Sigmoid colon (tissue), 7 donors: ENCODE measurements around the gene ZNF480. TPM values are rescaled to one million over a fixed set of nuclear protein-coding genes. Genes with fewer than 3 reads are reported as not detected.
A peak's percentile ranks its signal among the peaks of the same experiment; 100 is the strongest.

ENCODE experiments used
- DNase-seq: peaks from one replicate; pipeline ENCODE4 v3.0.0-alpha.2; 2019
- H3K27ac ChIP-seq, 4 donors: fragments of 200-600 bp; sonication (generic); one replicate each; pipeline ENCODE4 v1.5.1; 2016 to 2019; ENCODE audit warnings: mild to moderate bottlenecking in 1 of 4
- H3K27me3 ChIP-seq, 3 donors: fragments of 200-600 bp; sonication (generic); one replicate each; pipeline ENCODE4 v1.5.1; 2019; ENCODE audit warnings: mild to moderate bottlenecking in 1 of 3
- H3K36me3 ChIP-seq, 4 donors: fragments of 200-600 bp; sonication (generic); one replicate each; pipeline ENCODE4 v1.5.1; 2016 to 2019
- H3K4me1 ChIP-seq, 4 donors: fragments of 200-600 bp; sonication (generic); one replicate each; pipeline ENCODE4 v1.5.1; 2017 to 2019
- H3K4me3 ChIP-seq, 4 donors: fragments of 200-600 bp; sonication (generic); one replicate each; pipeline ENCODE4 v1.5.1; 2017 to 2019; ENCODE audit warnings: mild to moderate bottlenecking in 2 of 4, moderate library complexity in 1 of 4
- H3K9me3 ChIP-seq, 4 donors: fragments of 200-600 bp in 3 of 4; sonication (generic) in 3 of 4; one replicate each; pipeline versions ENCODE4 v1.5.1 to v1.6.1; 2013 to 2019
- EP300 ChIP-seq, 4 donors: sonication (generic); formaldehyde crosslinking; IDR thresholded peaks; one replicate each; pipeline ENCODE4 v1.6.1; 2017; ENCODE audit warnings: antibody characterized with exemption in 4 of 4
- POLR2A ChIP-seq, 2 donors: fragments of 450-650 bp; IDR thresholded peaks; one replicate each; pipeline ENCODE4 v1.6.1; 2016; ENCODE audit warnings: antibody characterized with exemption in 2 of 2, mild to moderate bottlenecking in 2 of 2, moderate library complexity in 2 of 2
- POLR2AphosphoS5 ChIP-seq, 4 donors: sonication (generic); formaldehyde crosslinking; IDR thresholded peaks; one replicate each; pipeline ENCODE4 v1.6.1; 2017; ENCODE audit warnings: antibody characterized with exemption in 4 of 4
- WGBS, 2 donors: extraction: QIAGEN DNeasy Blood & Tissue Kit; methylation state at CpG; one replicate each; pipeline ENCODE4 v1.1.7; 2013; 5-methylcytosine and 5-hydroxymethylcytosine counted together
- intact Hi-C: fragments of 100-400 bp; cut with DNase I; formaldehyde crosslinking; loops from one replicate; pipeline ENCODE4 v1.15.1; 2023
- polyA plus RNA-seq, 3 donors: library from polyadenylated mRNA; stranded (reverse); fragments of 200-250 nt; gene quantifications; one replicate each; pipeline ENCODE4 v1.2.3, GENCODE V29; 2013
- small RNA-seq, 3 donors: library from RNA; depleted of rRNA; stranded (forward); fragments of <200 nt; gene quantifications; one replicate each; pipeline ENCODE3, GENCODE V24; 2016
- total RNA-seq, 4 donors: library from RNA; depleted of rRNA; stranded (reverse); fragments of >200 nt; gene quantifications; one replicate each; pipeline ENCODE4 v1.1.0, GENCODE V29; 2016
- TF ChIP-seq, protein P1 (sequence below), 4 experiments: fragments of 450-650 bp in 3 of 4; fragments of 200-600 bp in 1 of 4; IDR thresholded peaks; one replicate each; pipeline ENCODE4 v1.5.1; 2016 to 2019; ENCODE audit warnings: antibody characterized with exemption in 4 of 4, mild to moderate bottlenecking in 3 of 4, moderate library complexity in 2 of 4
- donor health status: healthy with polysubstance abuse.
- donor health status: Bipolar disorder and iron deficiency.
- donor health status: healthy.

ZNF480 gene
- total and polyA plus RNA-seq, 7 donors: 3.5 to 11.2 (median 7.5) TPM

DNA sequence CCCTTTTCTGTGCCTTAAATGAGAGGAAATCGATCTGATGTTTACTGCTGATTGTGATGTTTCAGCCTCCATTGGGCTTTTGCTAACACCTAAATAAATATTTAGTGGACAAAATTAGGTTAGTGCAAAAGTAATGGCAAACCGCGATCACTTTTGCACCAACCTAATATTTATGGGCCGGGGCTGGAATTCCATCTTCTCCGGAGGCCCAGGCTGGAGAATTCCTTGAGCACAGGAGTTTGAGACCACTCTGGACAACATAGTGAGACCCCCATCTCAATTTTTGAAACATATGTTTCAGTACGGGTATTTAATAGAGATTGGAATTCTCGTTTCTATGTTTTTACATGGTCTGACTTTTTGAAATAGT is 73.4 kb downstream of the ZNF480 start:
- 39 to 57% methylated on average over 7 of the region's 7 CpGs for WGBS, 2 donors
- peak overlapping the region; percentile 90 to 95 (median 90) for H3K27ac ChIP-seq
- TF ChIP-seq POLR2AphosphoS5 (IDR thresholded peaks at IDR 0.05) (no peak), EP300 (IDR thresholded peaks at IDR 0.05) (no peak), POLR2A (IDR thresholded peaks at IDR 0.05) (no peak)
- TF ChIP-seq, protein P1, sequence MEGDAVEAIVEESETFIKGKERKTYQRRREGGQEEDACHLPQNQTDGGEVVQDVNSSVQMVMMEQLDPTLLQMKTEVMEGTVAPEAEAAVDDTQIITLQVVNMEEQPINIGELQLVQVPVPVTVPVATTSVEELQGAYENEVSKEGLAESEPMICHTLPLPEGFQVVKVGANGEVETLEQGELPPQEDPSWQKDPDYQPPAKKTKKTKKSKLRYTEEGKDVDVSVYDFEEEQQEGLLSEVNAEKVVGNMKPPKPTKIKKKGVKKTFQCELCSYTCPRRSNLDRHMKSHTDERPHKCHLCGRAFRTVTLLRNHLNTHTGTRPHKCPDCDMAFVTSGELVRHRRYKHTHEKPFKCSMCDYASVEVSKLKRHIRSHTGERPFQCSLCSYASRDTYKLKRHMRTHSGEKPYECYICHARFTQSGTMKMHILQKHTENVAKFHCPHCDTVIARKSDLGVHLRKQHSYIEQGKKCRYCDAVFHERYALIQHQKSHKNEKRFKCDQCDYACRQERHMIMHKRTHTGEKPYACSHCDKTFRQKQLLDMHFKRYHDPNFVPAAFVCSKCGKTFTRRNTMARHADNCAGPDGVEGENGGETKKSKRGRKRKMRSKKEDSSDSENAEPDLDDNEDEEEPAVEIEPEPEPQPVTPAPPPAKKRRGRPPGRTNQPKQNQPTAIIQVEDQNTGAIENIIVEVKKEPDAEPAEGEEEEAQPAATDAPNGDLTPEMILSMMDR (IDR thresholded peaks at IDR 0.05): no peak
- DNase-seq: no peak
- peaks cover 9 to 42% (median 31%) of the 10 kb centered on the region in 4 donors for H3K36me3 ChIP-seq
- intact Hi-C loops: loop anchor here (1.0 kb wide), 1 partner anchor 27 kb away; the partner anchor contains the start of gene ZNF528
- peaks cover 4 to 30% (median 13%) of the 10 kb centered on the region in 4 donors for H3K9me3 ChIP-seq
- H3K4me3 ChIP-seq: peak overlapping the region; percentile 64 to 79 (median 71)
- H3K4me1 ChIP-seq: peaks cover 0 to 8% (median 4%) of the 10 kb centered on the region in 4 donors
- no peaks in the 10 kb centered on the region for H3K27me3 ChIP-seq

Small RNAs within 50 kb of the gene (small RNA-seq; reads per million reads assigned to genes)
- gene MIR643 (0 reads per million in 3 donors), gene RF00019 (0 reads per million in 3 donors)

Other genes starting within 250 kb of the ZNF480 start
- gene ZNF432, start 248.3 kb upstream of the ZNF480 start, total RNA-seq: 10 to 100 TPM in 3 of 4 donors, 1 to 10 TPM in 1; 10.0 to 17.1 (median 11.9) TPM
- gene ZNF432, start 248.3 kb upstream of the ZNF480 start, polyA plus RNA-seq: 1 to 10 TPM; 1.8 to 5.2 (median 3.0) TPM
- 10 to 100 TPM; 11.8 to 26.6 (median 12.7) TPM for gene ZNF841, start 201.4 kb upstream of the ZNF480 start, total RNA-seq
- gene ZNF841, start 201.4 kb upstream of the ZNF480 start, polyA plus RNA-seq: 1 to 10 TPM; 1.2 to 7.7 (median 1.6) TPM
- gene ZNF616, start 157.2 kb upstream of the ZNF480 start, total RNA-seq: 1 to 10 TPM; 4.3 to 7.2 (median 5.4) TPM
- 1 to 10 TPM; 1.4 to 3.7 (median 1.8) TPM for gene ZNF616, start 157.2 kb upstream of the ZNF480 start, polyA plus RNA-seq
- 10 to 100 TPM in 2 of 4 donors, 1 to 10 TPM in 2; 9.1 to 12.3 (median 9.9) TPM for gene ZNF836, start 125.5 kb upstream of the ZNF480 start, total RNA-seq
- gene ZNF836, start 125.5 kb upstream of the ZNF480 start, polyA plus RNA-seq: 1 to 10 TPM; 2.4 to 5.1 (median 2.5) TPM
- gene PPP2R1A, start 107.1 kb upstream of the ZNF480 start, total RNA-seq: 100 to 1,000 TPM; 127 to 163 (median 137) TPM
- gene PPP2R1A, start 107.1 kb upstream of the ZNF480 start, polyA plus RNA-seq: 100 to 1,000 TPM; 108 to 139 (median 126) TPM
- gene ZNF766, start 27.6 kb upstream of the ZNF480 start, total RNA-seq: 10 to 100 TPM in 2 of 4 donors, 1 to 10 TPM in 2; 5.5 to 11.0 (median 9.9) TPM
- gene ZNF766, start 27.6 kb upstream of the ZNF480 start, polyA plus RNA-seq: 1 to 10 TPM; 2.8 to 5.7 (median 3.0) TPM
- 1 to 10 TPM; 2.0 to 3.2 (median 2.5) TPM for gene ZNF610, start 39.1 kb downstream of the ZNF480 start, total RNA-seq
- gene ZNF610, start 39.1 kb downstream of the ZNF480 start, polyA plus RNA-seq: 1 to 10 TPM in 1 of 3 donors, under 1 TPM in 1, not detected in 1; 0.90 to 1.8 TPM
- gene ZNF880, start 72.8 kb downstream of the ZNF480 start, total RNA-seq: 10 to 100 TPM; 21.6 to 24.8 (median 23.0) TPM
- gene ZNF880, start 72.8 kb downstream of the ZNF480 start, polyA plus RNA-seq: 10 to 100 TPM in 2 of 3 donors, 1 to 10 TPM in 1; 6.0 to 13.8 (median 12.0) TPM
- 10 to 100 TPM; 15.5 to 27.4 (median 20.2) TPM for gene ZNF528, start 100.7 kb downstream of the ZNF480 start, total RNA-seq
- 10 to 100 TPM in 1 of 3 donors, 1 to 10 TPM in 2; 1.8 to 10.5 (median 9.6) TPM for gene ZNF528, start 100.7 kb downstream of the ZNF480 start, polyA plus RNA-seq
- under 1 TPM in 2 of 4 donors, not detected in 2; 0.36 to 0.49 TPM for gene ZNF534, start 132.0 kb downstream of the ZNF480 start, total RNA-seq
- gene ZNF534, start 132.0 kb downstream of the ZNF480 start, polyA plus RNA-seq: under 1 TPM in 1 of 3 donors, not detected in 2; 0.09 TPM
- gene ZNF578, start 156.4 kb downstream of the ZNF480 start, total RNA-seq: 1 to 10 TPM; 1.2 to 2.5 (median 2.4) TPM
- gene ZNF578, start 156.4 kb downstream of the ZNF480 start, polyA plus RNA-seq: 1 to 10 TPM in 1 of 3 donors, not detected in 2; 1.1 TPM
- gene ZNF808, start 230.5 kb downstream of the ZNF480 start, total RNA-seq: 10 to 100 TPM; 13.0 to 26.6 (median 18.7) TPM
- 1 to 10 TPM; 1.8 to 7.5 (median 3.5) TPM for gene ZNF808, start 230.5 kb downstream of the ZNF480 start, polyA plus RNA-seq